ENCODE results near the gene NTRK1. TPM values are rescaled to one million over a fixed set of nuclear protein-coding genes. Genes with fewer than 3 reads are reported as not detected.

NTRK1 gene
- total RNA-seq, 3 donors from 2014 or later (not counting 1 experiment from before 2014, with no cell fraction given): 1.7 to 16.7 (median 2.4) TPM

DNA sequence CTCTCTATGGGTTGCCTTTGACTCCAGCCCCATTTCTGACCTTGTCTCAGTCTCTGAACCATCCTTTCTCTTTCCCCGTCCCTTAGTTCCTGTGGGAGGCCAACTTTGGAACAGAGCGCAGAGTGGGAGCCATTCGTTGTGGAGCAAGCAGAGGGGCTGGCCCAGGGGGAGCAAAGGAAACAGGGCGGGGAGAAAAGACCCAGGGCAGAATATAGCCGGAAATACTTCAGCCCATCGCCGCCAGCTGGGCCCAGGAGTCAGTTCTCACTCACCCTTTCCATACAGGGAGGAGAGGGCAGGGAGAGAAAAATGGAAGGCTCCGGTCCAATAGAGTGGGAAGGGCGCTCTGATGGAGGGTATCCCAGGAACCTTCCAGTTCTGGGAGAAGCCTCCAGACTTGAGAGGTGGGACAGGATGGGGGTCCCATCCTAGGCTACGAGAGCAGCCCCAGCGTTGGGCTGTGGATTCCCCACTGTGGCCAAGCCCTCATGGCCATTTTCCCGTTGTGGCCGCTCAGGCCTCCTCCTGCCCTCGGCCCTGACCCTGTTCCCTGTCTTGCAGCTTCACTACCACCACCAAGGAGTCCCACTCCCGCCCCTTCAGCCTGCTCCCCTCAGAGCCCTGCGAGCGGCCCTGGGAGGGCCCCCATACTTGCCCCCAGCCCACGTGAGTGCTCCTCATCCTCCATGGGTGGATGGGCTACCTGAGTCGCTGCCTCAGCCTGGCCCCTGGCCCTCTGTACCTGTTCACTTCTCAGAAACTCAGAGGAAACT is 43.7 kb downstream of the NTRK1 start:
- H3K4me3 ChIP-seq (ENCODE audit: low read length): no peak overlapping the region
- no peaks in the 10 kb centered on the region for H3K27me3 ChIP-seq (ENCODE audit: control insufficient read depth, insufficient read depth, low read length)
- DNase-seq (no peak), ATAC-seq (no peak)
- intact Hi-C loops (cut with micrococcal nuclease): no loop called here
- peaks cover 3% of the 10 kb centered on the region for H3K4me1 ChIP-seq (ENCODE audit: control insufficient read depth, insufficient read depth, low read length)
- Mint-ChIP-seq H3K4me3 (no peak overlapping the region), H3K9me3 (no peaks in the 10 kb centered on the region), H3K27me3 (ENCODE audit: low read depth in 2 of 2) (peaks cover 0 to 7% of the 10 kb centered on the region in 2 donors), H3K36me3 (no peaks in the 10 kb centered on the region), H3K27ac (no peak overlapping the region), H3K4me1 (no peaks in the 10 kb centered on the region)
- 81% methylated on average over 16 of the region's 19 CpGs for WGBS (ENCODE audit: insufficient coverage)
- H3K27ac ChIP-seq (ENCODE audit: low read length): no peak overlapping the region
- no peaks in the 10 kb centered on the region for H3K36me3 ChIP-seq (ENCODE audit: control insufficient read depth, insufficient read depth, low read length)
- TF ChIP-seq, protein P1, sequence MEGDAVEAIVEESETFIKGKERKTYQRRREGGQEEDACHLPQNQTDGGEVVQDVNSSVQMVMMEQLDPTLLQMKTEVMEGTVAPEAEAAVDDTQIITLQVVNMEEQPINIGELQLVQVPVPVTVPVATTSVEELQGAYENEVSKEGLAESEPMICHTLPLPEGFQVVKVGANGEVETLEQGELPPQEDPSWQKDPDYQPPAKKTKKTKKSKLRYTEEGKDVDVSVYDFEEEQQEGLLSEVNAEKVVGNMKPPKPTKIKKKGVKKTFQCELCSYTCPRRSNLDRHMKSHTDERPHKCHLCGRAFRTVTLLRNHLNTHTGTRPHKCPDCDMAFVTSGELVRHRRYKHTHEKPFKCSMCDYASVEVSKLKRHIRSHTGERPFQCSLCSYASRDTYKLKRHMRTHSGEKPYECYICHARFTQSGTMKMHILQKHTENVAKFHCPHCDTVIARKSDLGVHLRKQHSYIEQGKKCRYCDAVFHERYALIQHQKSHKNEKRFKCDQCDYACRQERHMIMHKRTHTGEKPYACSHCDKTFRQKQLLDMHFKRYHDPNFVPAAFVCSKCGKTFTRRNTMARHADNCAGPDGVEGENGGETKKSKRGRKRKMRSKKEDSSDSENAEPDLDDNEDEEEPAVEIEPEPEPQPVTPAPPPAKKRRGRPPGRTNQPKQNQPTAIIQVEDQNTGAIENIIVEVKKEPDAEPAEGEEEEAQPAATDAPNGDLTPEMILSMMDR (IDR thresholded peaks at IDR 0.05): no peak
- no peaks in the 10 kb centered on the region for H3K9me3 ChIP-seq (ENCODE audit: control insufficient read depth, insufficient read depth, low read length)

DNA sequence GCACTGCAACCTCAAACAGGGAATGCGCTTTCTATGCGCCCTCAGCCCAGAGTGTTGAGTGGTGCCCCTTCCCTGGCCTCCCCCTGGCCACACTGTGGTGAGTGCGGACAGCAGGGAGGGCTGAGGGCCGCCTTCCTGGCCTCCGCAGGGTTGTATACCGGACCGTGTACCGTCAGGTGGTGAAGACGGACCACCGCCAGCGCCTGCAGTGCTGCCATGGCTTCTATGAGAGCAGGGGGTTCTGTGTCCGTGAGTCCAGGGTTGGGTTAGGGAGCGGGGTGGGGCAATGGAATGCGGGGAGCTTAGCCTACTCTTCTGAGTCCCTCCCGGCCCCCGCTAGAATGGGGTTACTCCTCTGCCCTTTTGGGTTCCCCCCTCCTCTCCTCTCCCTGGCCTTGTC is 44.5 kb downstream of the NTRK1 start:
- TF ChIP-seq, protein P1 (IDR thresholded peaks at IDR 0.05): no peak
- ATAC-seq (no peak), DNase-seq (no peak)
- Histone ChIP-seq H3K4me1 (ENCODE audit: control insufficient read depth, insufficient read depth, low read length) (peaks cover 3% of the 10 kb centered on the region), H3K27ac (ENCODE audit: low read length) (no peak overlapping the region), H3K27me3 (ENCODE audit: control insufficient read depth, insufficient read depth, low read length) (no peaks in the 10 kb centered on the region), H3K4me3 (ENCODE audit: low read length) (no peak overlapping the region), H3K36me3 (ENCODE audit: control insufficient read depth, insufficient read depth, low read length) (no peaks in the 10 kb centered on the region), H3K9me3 (ENCODE audit: control insufficient read depth, insufficient read depth, low read length) (no peaks in the 10 kb centered on the region)
- intact Hi-C loops (cut with micrococcal nuclease): no loop called here
- H3K36me3 Mint-ChIP-seq: no peaks in the 10 kb centered on the region
- no peaks in the 10 kb centered on the region for H3K4me1 Mint-ChIP-seq
- peaks cover 0 to 4% of the 10 kb centered on the region in 2 donors for H3K27me3 Mint-ChIP-seq (ENCODE audit: low read depth in 2 of 2)
- WGBS (ENCODE audit: insufficient coverage): 84% methylated on average over 16 of the region's 16 CpGs
- no peak overlapping the region for H3K4me3 Mint-ChIP-seq
- H3K27ac Mint-ChIP-seq: no peak overlapping the region
- H3K9me3 Mint-ChIP-seq: no peaks in the 10 kb centered on the region

DNA sequence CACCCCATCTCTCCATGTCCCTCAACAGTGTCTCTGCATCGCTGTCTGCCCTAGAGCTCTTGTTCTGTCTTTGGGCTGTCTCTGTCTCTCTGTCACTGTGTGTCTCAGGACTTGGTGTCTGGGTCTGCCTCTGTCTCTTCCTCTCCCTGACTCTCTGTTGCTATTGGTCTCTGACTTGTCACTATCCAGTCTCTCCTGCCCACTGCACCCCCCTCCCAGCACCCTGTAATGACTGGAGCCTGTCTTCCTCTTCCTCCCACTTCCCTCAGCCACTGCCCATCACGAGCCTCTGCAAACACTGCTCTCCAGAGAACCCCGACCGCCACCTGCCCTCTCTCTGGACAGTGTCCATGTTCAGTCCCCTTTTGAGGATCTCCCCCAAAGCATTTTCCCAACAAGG is 45.0 kb downstream of the NTRK1 start:
- Histone ChIP-seq H3K27ac (ENCODE audit: low read length) (no peak overlapping the region), H3K9me3 (ENCODE audit: control insufficient read depth, insufficient read depth, low read length) (no peaks in the 10 kb centered on the region), H3K36me3 (ENCODE audit: control insufficient read depth, insufficient read depth, low read length) (no peaks in the 10 kb centered on the region), H3K4me1 (ENCODE audit: control insufficient read depth, insufficient read depth, low read length) (peaks cover 3% of the 10 kb centered on the region), H3K4me3 (ENCODE audit: low read length) (no peak overlapping the region), H3K27me3 (ENCODE audit: control insufficient read depth, insufficient read depth, low read length) (no peaks in the 10 kb centered on the region)
- Mint-ChIP-seq H3K9me3 (no peaks in the 10 kb centered on the region), H3K36me3 (no peaks in the 10 kb centered on the region), H3K4me1 (peaks cover 0 to 3% of the 10 kb centered on the region in 2 donors), H3K27ac (no peak overlapping the region), H3K4me3 (no peak overlapping the region), H3K27me3 (ENCODE audit: low read depth in 2 of 2) (peaks cover 0 to 4% of the 10 kb centered on the region in 2 donors)
- ATAC-seq (no peak), DNase-seq (no peak)
- intact Hi-C loops (cut with micrococcal nuclease): no loop called here
- TF ChIP-seq, protein P1 (IDR thresholded peaks at IDR 0.05): no peak
- 51% methylated on average over 4 of the region's 4 CpGs for WGBS (ENCODE audit: insufficient coverage)
